GM21825 (cell line): ENCODE results near the gene SH3BP2.

Experiments used
- ATAC-seq: cut with Tn5 transposase; IDR thresholded peaks from one replicate; pipeline ENCODE4 v1.9.1; 2021; ENCODE audit warnings: mild to moderate bottlenecking, moderate library complexity; ENCODE audit not compliant: unreplicated experiment

The SH3BP2 gene

GRCh38 chr4:2816401-2816954 lies 23.6 kb downstream of the SH3BP2 start:
- ATAC-seq: no peak

- ATAC-seq: no peak
Observed at GRCh38 chr4:2817137-2817536, 24.3 kb downstream of the SH3BP2 start.

GRCh38 chr4:2817701-2818350 lies 24.9 kb downstream of the SH3BP2 start:
- no peak for ATAC-seq

DNA sequence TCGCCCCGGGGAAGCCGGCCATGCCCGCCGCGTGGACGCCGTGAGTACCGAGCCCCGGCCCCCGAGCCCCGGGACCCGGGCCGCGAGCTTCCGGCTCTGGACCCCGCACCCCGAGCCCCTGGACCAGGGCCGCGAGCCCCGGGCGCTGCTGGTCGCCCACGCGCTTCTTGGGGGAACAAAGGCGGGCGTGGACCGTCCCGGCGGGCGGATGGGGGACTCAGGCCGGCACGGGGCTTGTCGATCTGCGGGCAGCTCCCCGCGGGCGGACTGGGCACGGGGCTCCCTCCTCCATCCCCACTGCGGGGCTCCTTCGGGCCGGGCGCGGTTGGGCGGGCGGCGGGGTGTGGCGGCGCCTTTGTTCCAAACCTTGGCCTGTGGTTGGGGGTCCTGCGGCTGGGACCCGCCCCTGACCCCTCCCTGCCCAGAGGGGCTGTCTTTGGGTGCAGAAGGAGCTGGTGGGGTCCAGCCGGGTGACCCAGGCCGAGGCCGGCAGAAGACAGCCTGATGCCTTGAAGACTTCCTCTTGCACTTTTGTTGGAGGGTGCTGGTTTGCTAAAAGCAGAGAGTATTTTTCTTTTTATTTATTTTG lies 25.6 kb downstream of the SH3BP2 start:
- ATAC-seq: no peak

DNA sequence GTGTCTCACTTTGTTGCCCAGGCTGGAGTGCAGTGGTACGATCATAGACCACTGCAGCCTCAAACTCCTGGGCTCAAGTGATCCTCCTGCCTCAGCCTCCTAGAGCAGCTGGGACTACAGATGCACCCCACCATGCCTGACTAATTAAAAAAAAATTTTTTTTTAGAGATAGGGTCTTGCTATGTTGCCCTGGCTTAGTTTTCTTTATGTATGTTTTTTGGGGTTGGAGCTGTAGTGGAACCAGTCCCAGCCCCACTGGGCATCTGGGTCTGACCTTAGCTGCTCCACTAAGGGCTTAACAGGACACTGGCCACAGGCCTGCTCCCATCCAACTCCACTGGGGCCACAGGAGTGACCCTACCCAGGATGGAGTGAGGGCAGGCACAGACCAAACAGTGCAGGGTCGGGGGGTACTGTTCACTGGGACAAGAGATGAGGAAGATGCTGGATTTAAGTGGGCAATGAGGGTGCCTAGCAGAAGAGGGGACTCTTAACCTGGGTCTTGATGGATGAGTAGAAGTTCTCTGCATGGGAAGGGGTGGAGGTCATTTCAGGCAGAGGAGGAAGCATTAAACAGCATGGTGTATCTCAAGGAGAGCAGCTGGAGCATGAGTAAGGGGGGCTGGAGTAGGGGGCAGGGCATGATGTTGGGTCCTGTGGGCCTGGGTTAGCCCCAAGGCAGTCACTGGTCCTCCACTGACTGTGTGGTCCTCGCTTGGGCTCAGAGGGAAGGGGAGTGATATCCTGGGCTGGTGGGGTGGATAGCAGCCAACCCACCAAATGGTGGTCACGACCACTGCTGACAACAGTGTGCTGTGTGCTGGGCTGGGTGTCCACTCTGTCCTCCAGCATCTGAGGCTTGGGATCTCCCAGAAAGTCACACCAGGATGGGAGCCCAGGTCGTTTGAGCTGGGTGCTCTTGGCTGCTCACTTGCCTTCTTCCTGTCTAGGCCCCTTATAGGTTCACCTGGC lies 26.6 kb downstream of the SH3BP2 start:
- ATAC-seq: no peak

- no peak for ATAC-seq
Observed at GRCh38 chr4:2820216-2820982, 27.5 kb downstream of the SH3BP2 start.

DNA sequence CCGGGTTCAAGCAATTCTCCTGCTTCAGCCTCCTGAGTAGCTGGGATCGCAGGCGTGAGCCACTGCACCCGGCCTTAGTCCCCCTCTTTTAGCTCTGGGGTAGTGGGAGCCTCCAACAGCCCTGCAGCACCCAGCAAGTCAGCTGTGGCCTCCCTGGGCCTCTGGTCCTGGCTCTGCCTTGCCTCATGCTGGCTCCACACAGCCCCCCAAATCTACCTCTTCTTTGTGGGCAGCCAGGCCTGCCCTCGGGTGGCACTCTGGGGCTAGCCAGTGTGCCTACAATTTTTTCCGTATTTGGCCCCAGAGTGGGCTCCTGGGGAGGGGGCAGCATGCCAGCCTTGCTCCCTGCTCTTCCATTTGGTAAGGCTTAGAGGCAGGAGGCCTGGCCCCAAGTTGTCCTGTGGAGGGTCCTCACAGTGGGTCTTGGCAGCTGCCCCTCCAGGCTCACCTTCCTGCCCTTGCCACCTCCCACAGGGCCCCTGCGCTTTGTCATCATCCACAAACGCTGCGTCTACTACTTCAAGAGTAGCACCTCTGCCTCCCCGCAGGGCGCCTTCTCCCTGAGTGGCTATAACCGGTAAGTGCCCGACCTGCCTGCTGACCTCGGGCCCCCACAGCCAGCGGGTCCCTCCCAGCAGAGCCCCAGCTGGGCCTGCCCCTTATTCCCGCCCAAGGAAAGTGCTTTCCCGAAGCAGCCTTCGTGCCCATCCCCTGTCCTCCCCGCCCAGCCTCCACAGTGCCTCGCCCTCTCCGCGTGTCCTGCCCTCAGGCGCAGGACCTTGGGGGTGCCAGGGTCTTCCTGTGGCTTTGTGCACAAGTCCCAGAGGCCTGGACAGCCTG lies 29.8 kb downstream of the SH3BP2 start:
- ATAC-seq: no peak

GRCh38 chr4:2823301-2823670 lies 30.4 kb downstream of the SH3BP2 start:
- no peak for ATAC-seq

DNA sequence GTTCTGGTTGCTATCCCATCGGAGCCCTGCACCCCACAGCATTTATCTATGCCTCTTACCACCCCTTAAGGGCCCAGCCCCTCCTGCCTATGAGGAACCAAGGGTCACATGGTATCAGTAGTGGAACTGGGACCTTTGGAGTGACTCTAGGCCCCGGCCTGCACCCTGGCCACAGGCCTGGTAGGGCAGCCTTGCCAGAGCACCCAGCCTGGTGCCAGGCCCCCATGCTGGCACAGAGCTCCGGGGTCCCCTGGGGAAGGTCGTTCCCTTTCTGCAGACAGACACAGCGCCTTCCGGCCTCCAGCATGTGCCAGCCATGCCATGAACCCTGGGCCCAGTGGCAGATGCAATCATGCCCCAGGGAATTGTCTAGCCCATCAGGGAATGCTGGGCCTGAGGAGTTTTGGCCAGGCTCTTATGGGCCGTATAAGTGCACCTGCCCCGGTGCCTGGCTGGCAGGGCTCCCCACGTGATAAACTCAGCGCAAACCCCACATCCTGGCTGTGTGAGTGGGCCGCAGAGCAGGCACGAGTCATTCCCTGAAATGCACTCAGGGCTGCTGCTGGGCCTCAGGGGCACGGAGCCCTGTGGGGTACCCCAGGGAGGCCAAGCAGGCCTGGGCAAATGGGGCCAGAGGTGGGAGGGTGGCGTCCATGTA lies 30.9 kb downstream of the SH3BP2 start:
- ATAC-seq: no peak

- no peak for ATAC-seq
Observed at GRCh38 chr4:2824329-2824835, 31.5 kb downstream of the SH3BP2 start.

GRCh38 chr4:2824836-2825381 lies 32.0 kb downstream of the SH3BP2 start:
- no peak for ATAC-seq

DNA sequence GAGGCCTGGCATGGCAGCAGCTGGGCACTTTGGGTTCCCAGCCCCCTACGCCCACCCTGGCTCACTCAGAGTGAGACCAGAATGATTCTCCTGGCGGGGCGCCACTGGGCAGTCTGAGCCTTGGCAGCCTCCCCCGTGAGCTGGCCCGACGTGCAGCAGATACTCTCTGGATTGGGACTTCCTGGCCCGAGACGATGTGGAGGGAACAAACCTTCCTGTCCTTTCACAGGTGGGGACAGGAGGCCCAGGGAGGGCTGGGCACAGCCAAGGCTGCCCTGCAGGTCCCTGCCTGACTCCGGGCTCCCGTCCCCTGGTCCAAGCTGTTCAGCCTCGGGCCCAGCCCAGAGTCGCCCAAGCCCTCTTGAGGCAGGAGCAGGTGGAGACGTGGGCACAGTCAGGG lies 32.9 kb downstream of the SH3BP2 start:
- no peak for ATAC-seq

GRCh38 chr4:2827071-2827873 lies 34.4 kb downstream of the SH3BP2 start:
- ATAC-seq: no peak

GRCh38 chr4:2827874-2828751 lies 35.2 kb downstream of the SH3BP2 start:
- ATAC-seq: no peak

DNA sequence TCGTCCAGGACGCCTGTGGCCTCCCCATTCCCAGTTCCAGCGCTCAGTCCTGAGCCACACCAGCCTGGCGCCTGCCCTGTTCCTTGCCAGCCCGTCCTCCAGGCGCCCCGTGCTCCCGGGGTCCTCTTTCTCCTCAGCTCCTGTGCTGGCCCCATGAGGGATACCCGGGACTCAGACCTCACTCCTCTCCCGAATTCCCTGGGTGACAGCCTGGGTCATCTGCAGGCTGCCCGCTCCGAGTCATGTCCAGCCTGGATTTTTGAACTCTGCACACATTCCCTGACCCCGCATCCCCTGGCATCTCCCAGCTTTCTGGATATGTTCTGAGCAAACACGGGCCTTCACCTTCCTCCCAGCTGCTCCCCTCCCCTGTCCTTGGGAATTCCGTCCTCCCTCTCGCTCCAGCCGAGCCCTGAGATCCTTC lies 35.9 kb downstream of the SH3BP2 start:
- ATAC-seq: no peak

GRCh38 chr4:2829321-2829932 lies 36.5 kb downstream of the SH3BP2 start:
- ATAC-seq: no peak
